Stimulated activated CD8-positive, alpha-beta memory T cell treated with anti-CD3 and anti-CD28 coated beads, Interleukin-12 subunit alpha, Interleukin-12 subunit beta, amount 100 ng/mL, for 24 hours (primary cell): ENCODE results near the gene PARP15.

Source experiments
- DNase-seq: peaks from one replicate; pipeline ENCODE4 v3.0.0-alpha.2; 2020; ENCODE audit errors: extremely low read depth

The PARP15 gene

GRCh38 chr3:122572940-122573412 lies 4.5 kb upstream of the PARP15 start:
- no peak for DNase-seq

DNA sequence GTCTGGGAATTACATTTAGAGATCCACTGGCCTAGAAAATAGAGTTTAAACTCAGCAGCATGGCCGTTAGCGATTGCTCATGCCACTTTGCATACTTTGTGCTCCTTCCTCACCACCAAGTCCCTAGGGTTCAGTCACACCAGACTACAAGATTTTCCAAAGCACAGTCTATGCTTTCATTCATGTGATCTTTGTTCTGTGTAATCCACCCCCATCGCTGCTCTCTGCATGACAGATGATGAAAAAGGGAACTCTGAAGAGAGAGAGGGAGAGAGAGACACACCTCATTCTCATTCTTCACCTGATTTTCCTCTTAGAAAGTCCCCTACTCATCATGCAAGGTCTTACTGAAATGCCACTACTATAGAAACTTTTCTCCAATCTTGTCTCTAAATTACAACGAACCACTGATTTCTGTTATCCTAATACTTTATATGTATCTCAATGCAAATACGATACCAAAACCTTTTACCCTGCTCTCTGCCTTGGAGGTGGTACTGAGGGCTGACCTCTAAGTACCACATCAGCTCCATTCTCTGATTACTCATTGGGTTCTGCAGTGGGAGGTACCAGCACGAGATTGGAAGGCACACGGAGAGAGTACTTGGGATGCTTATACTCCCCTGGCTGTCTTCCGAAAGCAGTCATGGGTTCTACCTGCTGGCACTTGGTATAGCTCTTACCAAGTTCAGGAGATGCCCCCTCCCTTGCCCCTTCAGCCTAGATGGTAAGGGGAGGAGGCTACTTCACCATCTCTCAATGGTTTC lies 1.1 kb upstream of the PARP15 start:
- DNase-seq: no peak

DNA sequence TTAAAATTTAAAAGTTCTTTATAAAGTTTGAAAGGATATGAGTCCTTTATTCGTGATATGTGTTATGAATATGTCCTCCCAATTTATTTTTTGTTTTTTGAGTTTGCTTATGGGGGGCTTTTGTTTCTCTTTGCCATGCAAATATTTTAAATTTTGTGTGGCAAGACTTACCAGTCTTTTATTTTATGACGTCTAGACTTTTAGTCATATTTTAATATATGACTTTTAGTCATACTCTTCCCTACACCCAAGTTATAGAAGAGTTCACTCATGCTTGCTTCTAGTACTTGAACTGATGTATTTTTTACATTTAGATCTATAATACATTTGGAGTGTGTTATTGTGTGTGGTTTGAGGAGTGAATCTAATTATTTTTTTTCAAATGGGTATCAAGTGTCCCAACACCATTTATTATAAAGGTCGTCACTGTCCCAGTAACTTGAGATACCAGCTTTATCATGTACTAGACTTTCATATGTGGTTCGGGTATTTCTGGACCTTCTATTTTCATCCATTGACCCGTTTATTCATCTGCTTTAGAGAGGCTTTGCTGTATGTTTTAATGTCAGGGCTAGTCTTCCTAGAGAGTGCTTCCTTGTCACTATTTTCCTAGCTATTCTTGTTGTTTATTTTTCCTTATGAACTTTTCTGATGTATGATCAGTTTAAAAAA lies 755 bp downstream of the PARP15 start:
- DNase-seq: no peak

GRCh38 chr3:122580470-122580869 lies 3.0 kb downstream of the PARP15 start:
- DNase-seq: no peak

DNA sequence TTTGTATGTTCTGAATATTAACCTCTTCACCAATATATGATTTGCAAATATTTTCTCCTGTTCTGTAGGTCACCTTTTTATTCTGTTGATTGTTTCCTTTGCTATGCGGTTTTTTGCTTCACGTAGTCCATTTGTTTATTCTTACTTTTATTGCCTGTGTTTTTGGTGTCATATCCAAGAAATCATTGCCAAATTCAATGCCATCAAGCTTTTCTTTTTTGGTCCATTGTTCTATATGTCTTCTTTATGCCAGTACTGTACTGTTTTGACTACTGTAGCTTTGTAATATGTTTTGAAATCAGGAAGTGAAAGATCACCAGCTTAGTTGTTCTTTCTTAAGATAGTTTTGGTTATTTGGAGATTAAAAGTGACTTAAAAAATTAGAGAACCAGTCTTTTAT lies 4.2 kb downstream of the PARP15 start:
- DNase-seq: no peak

- no peak for DNase-seq
Measured at GRCh38 chr3:122582390-122582789, 4.9 kb downstream of the PARP15 start.

DNA sequence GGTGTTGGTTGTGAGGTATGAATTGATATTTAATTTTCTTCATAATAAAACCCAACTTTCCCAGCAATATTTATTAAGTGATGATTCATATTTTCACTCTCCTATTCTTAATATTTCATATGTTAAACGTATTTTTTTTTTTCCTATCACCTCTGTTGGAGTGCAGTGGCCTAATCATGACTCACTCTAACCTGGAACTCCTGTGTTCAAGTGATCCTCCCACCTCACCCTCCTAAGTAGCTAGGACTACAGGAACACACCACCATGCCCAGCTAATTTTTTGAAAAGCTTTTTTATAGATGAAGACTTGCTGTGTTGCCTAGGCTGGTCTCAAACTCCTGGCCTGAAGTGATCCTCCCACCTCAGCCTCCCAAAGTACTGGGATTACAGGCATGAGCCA lies 8.6 kb downstream of the PARP15 start:
- DNase-seq: no peak

- no peak for DNase-seq
Measured at GRCh38 chr3:122586773-122587485, 9.5 kb downstream of the PARP15 start.

GRCh38 chr3:122587572-122587971 lies 10.1 kb downstream of the PARP15 start:
- no peak for DNase-seq

GRCh38 chr3:122589297-122589696 lies 11.8 kb downstream of the PARP15 start:
- DNase-seq: no peak

- no peak for DNase-seq
Measured at GRCh38 chr3:122590610-122591009, 13.2 kb downstream of the PARP15 start.

- DNase-seq: no peak
Measured at GRCh38 chr3:122594025-122594424, 16.6 kb downstream of the PARP15 start.

DNA sequence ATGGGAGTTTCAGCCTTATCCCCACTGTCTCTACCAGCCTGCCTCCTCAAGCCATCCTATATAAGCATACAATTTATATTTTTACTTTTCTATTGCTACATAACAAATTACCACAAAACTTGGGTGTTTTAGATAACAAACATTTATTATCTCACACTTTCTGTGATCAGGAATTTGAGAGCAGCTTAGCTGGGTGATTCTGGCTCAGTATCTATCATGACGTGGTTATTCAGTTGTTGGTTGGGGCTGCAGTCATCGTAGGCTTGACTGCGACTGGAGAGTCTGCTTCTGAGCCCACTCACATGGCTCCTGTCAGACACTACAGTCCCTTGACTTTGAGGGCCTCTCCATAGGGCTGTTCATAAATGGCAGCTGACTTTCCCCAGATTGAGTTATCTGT lies 20.7 kb downstream of the PARP15 start:
- no peak for DNase-seq

GRCh38 chr3:122598556-122598955 lies 21.1 kb downstream of the PARP15 start:
- DNase-seq: no peak

DNA sequence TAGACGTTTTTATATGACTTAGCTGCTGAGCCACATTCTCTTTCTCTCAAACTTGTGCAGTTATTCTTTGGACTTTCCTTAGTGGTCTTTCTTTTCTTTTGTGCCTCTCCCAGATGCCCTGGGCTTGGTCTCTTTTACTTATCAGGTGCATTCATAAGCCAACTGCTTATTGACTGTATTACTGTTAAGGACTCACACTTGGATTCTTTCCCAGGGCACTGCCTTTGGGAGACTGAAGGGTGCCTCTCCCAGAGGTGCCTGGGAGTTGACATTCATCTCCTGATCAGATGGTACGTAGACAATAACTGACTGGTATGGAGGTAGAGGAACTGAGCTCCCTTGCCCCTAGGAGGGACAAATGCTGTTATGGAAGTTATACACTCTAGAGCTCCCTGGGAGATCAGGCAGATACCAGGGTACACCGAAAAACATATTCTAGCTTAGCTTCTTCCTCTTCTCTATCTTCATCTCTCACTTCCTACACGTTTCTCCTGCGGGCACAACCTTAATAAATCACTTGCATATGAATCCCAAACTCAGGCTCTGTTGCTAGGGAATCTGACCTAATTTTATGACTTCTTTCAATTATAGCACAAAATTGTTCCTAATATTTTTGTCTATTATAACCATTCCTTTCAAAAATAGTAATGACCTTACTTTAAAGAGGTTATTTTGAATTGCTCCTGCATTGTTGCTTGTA lies 24.7 kb downstream of the PARP15 start:
- DNase-seq: no peak

DNA sequence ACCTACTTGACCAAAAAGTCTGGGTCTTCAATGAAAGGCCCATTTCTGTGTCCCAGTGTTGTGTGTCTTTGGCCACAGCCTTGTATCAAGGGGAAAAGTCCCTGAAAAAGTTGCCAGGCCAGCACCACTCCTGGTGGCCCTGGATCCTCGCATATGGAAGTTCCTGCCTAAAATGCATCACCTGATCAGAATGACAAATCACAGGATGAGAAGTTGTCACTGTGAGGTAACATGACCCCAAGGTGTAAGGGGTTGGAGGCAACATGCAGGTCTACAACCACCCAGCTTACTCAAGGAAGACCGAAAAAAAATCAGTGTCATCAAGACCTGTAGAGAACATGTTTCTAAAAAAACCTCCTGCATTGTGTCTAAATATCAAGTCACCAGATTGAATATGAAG lies 25.6 kb downstream of the PARP15 start:
- no peak for DNase-seq

DNA sequence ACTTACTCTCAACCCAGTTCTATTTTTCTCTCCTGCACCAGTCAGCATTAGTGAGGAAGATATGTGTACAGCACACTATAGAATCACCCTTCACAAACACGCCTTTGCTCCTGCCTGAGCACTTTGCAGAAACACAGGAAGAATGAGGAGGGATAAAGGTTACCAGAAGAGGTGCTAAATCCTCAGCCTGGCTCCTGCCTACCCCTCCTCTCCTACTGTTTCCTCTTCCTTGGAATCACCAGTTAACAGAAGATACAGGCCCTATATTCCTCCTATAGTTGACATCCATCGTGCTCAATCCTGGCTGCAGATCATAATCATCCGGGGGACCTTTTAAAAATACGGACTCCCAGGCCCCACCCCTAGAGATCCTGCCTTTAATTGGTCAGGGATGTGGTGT lies 28.9 kb downstream of the PARP15 start:
- no peak for DNase-seq

GRCh38 chr3:122608916-122609315 lies 31.5 kb downstream of the PARP15 start:
- no peak for DNase-seq

- DNase-seq: no peak
Measured at GRCh38 chr3:122609798-122610559, 32.5 kb downstream of the PARP15 start.

DNA sequence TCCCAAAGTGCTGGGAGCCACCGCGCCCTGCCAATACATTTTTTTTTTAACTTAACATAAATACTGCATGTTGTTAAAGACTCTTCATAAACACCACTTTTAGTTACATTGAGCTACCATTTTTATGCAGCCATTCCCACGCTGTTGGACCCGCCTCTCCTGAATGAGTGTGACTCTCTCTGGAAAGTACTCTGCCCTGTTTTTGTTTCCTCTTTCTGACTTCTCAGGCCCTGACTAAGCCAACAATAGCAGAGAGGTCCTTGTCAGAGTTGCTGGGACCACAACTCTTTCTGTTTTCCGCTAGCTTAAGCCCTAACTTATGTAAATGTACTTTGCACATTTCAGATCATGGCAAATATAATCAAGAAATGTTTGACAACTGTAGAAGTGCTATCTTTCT lies 35.2 kb downstream of the PARP15 start:
- no peak for DNase-seq

- no peak for DNase-seq
Measured at GRCh38 chr3:122615303-122615702, 37.9 kb downstream of the PARP15 start.
